DMS 273 treated with DMSO at 0.1 percent for 48 hours (cell line): ENCODE data around the gene MT3.

Experiments
- DNase-seq: peaks from one replicate; lab custom pipeline; 2025; lab: John Stamatoyannopoulos, UW

MT3 gene

DNA sequence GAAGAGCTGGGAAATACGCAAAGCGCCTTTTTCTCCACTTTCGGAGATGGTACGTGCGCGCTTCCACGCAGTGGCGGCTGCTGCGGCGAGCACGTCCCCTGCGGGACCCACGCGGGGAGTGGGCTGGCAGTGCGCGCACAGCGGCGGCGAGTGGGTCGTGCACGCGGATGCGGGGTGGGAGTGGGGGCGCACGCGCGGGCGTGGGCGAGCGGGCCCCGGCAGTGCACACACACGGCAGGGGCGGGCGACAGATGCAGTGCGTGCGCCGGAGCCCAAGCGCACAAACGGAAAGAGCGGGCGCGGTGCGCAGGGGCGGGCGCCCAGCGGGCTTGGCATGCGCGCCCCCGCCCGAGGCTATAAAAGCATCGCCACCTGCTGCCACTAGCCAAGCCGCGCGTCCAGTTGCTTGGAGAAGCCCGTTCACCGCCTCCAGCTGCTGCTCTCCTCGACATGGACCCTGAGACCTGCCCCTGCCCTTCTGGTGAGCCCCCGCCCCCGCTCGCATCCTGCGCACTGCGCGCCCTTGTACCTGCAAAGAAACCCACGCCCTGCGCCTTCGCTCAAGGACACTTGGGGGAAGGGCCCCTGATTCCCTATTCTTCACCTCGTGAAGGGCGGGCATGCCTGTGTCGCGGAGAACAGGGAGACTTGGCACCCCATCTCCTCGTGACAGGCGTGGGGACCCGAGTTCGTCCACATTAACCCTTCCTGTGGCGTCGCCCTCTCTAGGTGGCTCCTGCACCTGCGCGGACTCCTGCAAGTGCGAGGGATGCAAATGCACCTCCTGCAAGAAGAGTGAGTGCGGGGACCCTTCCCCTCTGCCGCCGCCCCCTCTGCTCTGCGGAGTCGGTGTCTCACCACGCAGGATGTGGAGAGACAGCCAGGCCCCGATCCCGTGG, at the start of gene MT3:
Gene MT3 (plus strand): TSS at position 388 of the 899 bp plus-strand sequence. CDS start 63 bp downstream, at position 451.
- DNase-seq: peak; percentile 41

DNA sequence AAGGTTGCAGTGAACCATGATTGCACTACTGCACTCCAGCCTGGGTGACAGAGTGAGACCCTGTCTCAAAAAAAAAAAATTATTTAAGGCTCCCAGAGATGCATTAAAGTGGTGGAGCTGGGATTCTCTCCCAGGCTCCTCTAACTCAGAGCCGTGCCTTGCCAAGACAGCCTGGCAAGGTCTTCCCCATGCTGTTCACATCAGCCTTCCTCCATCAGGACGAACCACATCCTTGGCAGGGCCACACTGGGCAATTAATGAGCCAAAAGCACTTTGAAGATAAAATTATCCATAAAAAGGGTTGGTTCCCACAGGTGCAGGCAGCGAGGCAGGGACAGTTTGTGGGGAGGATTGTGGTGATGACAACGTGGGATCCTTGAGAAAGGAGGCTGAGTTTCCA, 49.7 kb upstream of the MT3 start:
- DNase-seq: no peak

DNA sequence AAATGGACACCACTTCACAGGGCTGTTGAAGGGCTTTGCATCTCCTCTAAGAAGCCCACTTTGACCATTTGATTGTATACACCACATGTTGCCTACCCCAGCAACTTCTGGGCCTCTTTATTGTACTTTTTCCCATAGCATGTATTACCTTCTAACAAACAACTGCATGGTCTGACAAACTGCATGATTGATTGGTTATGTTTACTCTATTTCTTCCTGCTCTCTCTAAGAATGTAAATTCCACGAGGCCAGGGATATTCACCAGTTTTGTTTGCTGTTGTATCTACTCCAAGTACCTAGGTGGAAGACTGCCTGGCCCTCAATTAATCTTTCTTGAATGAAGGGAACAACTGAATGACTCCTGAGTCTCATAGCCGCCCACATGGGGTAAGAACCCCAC, 47.3 kb upstream of the MT3 start:
- no peak for DNase-seq

DNA sequence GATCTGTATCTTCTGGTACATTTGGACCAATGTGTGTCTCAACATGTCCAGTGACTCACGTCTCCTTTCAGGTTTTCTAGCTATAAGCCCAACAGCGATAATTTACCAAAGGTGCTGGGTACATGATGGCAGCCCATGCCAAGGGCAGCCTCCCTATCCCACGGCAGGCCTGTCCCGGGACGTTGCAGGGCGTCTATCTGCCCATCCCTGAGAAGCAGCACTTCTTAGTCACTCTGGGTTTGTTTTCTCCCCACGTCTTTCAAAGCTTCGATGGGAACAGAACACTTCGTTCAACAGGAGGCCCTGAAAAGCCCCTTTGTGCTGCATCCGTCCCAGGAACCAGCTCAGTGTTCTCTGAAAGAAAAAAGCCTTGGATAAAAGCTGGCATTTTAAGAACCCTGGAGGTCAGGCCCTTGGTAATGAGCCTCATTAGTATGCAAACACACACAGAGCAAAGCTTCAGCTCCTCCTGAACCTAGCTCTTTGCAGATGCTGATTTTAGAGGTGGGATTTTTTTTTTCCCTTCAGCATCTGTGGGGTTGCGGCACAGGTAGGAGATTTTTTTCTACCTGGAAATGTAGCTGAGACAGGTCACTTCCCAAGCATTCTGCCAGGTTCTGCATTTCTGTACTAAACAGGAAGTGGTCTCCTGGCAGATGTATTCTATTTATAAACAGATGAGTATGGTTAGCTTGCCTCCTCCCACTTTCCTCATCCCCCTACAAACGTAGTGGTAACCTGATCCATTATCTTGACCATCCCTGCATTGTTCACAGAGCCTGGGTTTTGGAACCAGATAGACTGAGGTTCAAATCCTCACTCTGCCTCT, 42.0 kb upstream of the MT3 start:
- no peak for DNase-seq

DNA sequence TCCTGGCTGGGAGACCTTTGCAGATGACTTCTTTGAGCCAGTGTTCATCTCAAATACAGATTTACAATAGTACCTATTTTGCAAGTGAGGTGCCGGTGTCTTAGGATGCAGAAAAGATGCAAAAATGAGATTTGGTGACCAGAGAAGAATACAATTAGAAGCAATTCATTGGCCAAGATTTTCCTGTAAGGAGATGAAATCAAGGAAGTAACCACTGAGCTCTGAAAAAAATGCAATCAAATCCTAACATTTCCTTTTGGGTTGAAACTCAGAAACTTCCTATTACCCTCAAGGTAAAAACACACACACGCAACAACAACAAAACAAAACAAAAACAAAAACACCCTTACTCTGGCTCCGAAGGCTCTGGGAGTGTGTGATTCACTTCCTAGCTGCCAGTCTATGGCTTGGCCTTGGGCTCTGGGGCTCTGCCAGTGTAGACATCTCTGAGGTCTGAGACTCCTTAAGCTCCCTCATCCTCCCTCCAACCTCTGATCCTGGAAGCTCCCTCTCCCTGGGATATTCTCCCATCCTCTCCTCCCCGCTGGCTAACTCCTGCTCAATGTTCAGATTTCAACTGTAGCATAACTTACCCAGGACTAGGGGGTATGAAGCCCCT, 41.3 kb upstream of the MT3 start:
- no peak for DNase-seq

DNA sequence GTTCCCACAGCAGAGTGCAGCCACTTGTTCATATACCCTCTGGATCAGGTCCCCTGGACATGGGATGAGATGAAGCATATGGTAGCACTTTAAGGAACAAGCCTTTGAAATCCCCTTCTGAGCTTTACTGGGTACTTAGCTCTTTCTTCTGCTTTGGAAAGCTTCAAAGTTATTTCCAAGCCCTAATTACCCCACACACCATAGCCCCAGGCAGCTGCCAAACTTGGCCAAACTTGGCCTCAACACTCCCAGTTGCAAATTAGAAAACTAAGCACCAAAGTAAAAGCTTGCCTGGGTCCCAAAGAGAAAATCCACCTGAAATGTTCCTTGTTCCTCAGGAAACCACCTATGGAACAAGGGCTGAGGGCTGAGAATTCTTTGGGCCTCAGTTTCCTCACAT, 40.2 kb upstream of the MT3 start:
- DNase-seq: no peak

DNA sequence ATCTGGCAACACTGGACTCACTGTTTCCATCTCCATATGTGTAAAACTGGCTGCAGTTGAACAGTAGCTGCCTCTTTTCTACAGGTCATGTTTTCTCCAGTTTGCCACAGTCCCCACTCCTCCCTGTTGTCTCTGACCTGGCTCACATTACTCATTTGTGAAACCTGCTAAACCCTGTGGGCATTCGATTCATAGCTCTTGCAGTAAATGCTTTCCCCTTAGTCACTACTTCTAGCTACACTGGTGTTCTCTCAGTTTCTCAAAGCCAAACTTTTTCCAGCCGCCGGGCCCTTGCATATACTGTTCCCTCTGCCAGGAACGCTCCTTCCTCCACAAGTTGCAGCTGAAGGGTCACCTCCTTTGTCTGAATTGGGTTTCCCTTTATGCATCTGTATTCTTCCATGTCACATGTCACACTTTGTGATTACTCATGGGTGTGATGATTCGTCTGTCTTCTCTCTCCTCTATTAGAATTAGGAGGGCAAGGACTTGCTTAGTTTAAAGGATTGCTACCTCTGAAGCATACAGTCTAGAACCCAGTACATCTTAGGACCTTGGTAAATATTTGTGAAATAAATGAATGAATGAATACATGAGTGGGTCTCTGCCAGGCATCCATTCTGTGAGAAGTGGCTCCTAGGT, 39.5 kb upstream of the MT3 start:
- no peak for DNase-seq

DNA sequence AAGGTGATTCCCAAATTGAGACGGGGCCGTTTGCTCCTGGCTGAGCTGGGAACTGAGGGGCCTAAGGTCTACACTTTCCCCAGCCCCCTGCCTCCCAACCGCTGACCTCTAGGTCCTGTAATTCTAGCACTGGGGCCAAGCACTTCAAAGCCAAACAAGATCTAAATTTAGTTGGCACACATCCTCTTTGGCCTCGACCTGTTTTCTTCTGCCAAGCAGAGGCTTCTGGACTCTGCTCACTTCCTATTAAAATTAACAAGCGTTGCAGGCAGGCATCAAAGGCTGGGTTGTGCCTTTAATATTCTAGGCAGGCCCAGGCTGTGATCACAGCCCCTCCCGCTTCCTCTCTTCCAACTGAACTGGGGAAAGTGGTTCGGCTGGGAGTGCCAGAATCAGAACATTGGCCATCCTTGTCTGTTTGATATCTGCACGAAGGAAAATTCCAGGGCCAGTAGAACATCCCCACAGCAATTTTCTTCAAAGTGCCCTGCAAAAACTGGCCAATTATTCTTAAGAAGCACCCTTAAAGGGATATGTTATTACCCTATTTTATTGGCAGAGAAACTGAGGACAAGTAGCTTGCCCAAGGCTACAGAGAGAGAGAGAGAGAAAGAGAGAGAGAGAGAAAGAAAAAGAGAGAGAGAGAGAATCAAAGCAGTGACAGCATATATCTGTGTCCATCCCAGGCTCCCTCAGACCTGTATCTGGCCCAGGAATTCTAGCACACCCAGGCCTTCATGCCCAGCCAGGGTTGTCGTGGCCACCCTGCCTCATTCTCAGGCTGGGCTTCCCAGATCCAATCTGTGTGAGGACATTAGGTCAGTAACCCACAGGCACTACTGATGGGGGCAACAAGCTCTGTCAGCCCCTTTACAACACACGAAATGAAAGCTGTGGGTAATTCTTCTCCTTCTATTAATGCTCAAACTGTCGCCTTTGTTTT, 37.3 kb upstream of the MT3 start:
- no peak for DNase-seq

DNA sequence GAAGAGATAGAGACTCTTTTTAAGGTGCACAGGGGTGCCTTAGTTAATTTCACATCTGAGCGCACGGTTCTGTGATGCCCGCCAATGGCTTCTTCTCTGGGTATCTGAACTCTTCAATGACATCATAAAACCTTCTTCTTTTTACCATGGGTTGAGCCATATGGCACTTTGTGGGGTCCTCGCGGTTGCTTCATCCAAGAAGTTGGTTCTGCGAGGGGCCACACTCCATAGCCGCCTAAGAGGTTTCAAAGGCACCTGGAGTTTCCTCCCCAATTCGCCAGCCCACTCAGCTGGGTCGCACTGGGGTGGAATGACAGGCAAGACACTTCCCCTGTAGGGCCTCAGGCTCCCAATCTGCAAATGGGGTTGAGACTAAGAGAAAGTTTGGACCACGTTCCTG, 34.9 kb upstream of the MT3 start:
- no peak for DNase-seq

DNA sequence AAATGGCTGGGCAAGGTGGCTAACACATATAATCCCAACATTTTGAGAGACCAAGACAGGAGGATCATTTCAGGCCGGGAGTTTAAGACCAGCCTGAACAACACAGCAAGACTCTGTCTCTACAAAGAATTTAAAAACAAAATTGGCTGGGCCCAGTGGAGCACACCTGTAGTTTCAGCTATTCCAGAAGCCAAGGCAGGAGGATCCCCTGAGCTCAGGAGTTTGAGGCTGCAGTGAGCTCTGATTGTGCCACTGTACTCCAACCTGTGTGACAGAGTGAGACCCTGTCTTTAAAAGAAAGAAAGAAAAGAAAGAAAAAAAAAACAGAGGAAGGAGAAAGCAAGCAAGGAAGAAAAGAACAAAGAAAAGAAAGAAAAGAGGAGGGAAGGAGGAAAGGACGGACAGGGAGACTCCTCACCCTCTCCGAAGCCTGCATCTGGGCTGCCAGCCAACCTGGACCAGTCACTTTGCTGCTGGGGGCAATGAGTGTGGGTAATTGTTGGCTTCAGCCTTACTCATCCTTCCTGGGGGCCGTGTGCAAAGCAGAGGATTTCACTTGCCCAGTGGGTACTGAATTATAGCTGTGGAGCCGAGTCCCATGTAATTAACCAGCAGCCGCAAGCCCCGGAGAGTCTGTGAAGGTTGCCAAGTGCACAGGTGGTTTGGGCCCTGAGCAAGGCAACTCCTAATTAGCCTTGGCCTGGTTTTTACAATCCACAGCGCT, 31.1 kb upstream of the MT3 start:
- DNase-seq: peak; percentile 96

DNA sequence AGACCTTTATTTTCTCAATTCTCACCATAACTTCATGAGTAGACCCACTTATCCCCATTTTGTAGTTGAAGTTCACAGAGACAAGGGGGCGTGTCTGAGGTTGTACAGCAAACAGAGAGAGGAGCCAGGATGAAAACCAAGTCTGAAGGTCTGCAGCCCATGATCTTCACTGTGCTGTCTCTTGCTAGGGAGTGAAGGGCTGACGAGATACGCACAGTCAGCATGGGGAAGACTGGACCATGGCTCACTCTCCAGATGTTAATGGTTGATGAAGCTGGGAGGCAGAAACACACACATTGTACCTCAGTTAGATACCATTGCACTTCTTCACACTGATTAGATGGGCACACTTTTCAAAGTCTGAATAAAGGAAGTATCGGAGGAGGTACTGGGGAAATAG, 30.2 kb upstream of the MT3 start:
- no peak for DNase-seq

DNA sequence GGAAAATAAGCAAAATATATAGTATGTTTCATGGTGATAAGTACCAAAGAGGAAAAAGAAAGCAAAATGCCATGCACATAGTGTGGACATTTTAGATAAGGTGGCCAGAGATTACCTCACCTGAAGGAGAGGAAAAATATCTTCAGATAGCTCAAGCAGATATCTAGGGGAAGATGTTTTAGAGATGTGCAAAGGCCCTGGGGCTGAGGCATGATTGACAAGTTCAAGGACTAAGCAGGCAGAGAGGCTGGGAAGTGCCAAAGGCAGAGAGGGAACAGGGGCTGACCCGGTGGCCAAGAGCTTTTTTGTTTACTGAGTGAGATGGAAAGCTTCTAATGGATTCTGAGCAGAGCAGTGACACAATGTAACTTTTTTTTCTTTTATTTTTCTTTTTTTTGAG, 28.9 kb upstream of the MT3 start:
- no peak for DNase-seq

DNA sequence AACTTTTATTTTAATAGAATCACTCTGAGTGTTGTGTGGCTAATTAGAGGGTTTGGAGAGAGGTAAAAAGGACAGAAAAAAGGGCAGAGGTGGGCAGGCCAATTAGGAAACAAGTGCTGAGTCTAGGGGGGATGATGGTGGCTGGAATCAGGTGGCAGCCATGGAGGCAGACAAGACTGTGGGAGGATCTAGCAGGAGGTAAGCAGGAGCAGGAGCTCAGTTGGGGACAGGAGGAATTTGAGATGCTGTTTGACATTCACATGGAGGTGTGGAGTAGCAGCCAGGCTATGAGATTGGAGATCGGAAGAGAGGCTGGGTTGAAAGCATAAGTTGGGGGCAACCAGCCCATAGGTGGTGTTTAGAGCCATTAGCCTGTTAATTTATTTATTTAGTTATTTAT, 28.2 kb upstream of the MT3 start:
- DNase-seq: no peak

DNA sequence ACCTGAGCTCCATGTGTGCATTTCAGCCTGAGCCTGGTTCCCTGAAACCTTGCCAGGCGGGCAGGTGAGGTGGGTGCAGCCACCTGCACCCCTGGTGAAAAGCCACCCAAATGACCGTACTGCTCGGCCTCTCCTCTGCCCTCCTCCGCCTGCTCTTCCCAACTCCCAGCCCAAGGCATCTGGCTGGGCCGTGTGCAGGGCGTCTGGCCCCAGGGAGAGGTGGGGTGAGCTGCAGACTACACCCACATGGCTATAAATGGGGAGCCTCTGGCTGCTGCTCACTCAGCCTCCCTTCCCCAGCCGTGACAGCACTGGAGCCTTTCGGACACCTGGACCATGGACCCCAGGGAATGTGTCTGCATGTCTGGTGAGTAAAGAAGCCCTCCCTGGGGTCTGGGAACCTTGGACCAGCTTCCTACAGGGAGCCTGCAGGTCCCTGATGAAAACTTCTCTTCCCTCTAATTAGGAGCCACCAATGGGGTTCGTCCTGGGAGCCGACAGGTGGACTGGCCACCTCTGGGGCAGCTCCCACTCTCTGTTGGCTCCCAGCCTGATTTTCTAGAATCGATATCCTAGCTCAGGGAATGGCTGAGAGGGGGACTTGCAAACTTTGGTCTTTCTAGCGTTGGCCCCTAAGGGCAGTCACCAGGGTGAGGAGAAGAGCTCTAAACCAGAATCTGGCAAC, 24.4 kb upstream of the MT3 start, which contains the start of gene MT4:
Gene MT4 (plus strand): TSS at position 281 of the 685 bp plus-strand sequence. CDS start 56 bp downstream, at position 337.
- DNase-seq: no peak

DNA sequence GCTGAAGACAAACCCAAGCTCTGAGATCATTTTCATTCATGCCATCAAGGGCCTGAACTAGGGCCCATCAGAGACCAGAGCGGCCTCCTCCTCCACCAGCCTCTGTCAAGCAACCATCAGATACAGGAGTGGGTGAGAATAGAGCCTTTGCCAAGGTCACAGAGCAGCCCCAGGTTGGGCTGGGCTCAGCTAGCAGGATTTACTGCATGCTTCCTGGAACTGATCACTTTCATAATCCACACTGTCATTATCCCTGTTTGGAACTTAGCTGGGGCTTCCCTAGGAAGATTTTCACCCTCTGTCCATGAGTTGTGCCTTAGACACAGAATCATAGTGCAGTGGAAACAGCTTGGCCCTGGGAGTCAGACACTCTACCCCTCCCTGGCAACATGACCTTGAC, 19.4 kb upstream of the MT3 start:
- no peak for DNase-seq

DNA sequence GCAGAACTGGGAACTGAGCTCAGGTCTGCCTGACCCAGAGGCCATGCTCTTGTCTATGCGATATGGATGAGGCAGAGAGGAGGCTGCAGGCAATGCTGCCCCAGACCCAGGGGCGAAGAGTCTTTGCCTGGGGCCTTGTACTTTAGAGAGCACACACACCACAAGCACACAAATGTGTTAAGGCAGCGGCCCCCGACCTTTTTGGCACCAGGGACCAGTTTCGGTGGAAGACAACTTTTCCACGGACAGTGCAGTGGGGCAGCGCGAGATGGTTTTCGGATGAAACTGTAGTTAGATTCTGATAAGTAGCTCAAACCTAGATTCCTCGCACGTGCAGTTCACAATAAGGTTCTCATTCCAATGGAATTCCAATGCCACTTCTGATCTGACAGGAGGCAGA, 17.8 kb upstream of the MT3 start:
- DNase-seq: no peak

DNA sequence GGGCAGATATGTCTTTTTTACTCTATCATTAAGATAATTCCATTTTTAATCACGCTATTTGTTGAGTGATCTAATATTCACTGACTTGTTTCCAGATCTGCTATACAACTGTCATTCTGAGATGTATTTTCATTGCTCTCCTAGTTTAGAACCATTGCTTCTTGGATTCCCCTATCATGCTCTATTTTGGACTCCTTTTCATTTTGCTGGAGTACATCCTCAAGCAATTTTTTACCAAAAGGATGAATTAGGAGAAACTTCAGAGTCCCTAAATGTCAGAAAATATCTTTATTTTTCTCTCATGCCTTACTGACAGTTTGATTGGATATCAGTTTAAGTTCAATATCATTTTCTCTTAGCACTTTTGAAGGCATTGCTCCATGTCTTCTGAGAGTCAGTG, 14.7 kb upstream of the MT3 start:
- no peak for DNase-seq

DNA sequence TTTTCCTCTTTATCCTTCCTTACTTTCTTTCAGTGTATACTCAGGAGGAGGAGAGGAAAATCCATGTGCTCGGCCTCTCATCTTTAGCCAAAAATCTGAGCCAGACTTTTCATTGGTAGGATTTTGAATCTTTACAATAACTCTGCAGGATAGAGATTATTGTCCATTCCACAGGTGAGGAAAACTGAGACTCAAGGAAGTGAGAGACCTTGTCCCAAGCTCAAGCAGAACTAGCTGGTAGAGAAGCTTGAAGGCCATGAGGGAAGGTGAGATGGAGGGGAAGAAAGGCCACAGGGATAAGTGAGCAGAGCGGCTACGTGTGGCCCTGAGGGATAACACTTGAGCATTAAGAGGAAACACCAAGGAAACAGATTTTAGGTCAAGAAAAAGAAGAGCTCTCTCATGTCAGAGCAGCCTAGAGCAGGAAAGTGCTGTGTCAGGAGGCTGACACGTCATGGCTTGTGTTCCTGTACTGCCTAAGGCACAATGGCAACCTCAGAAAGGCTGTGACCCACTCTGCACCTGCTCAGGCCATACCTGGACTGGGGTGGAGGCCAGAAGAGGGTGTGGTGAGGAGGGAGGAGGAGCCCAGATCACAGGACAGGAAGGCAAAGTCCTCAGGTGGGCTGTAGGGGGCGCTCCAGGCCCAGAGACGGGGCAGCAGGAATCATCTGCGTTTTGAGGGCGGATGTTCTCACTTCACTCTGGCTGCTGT, 12.6 kb upstream of the MT3 start:
- DNase-seq: no peak

DNA sequence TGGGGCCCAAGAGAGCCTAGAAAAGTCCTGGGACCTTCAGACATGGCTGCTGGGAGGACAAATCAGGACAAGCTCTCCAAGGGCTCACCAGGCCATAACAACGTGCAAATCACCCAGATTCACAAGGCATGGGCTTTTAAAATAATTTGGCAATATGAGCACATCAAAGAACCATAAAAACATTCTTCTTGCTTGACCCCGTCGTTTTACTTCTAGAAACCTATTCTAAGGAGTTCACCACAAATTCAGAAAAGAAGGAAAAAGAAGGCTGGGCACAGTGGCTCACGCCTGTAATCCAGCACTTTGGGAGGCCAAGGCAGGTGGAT, 12.1 kb upstream of the MT3 start:
- no peak for DNase-seq
